ENCODE results near the gene HBP1.

DNA sequence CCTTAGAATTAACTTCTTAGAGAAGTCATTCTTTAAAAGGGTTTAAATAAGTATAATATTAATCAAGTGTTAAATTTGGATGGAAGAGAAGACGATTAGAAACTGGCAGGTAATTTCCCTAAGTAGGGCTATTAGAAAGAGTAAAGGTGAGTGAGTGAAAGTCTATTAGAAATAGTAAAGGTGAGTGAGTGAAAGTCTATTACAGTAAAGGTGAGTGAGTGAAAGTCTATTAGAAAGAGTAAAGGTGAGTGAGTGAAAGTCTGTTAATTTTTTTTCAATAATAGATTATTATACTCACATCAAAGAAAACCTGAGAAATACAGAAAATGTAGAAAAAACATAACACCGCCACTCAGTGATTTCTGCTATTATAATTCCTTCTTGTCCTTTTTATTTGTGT lies 10.8 kb upstream of the HBP1 start:
- TF ChIP-seq POLR2A (IDR thresholded peaks at IDR 0.05): no peak
- TF ChIP-seq, protein P1, sequence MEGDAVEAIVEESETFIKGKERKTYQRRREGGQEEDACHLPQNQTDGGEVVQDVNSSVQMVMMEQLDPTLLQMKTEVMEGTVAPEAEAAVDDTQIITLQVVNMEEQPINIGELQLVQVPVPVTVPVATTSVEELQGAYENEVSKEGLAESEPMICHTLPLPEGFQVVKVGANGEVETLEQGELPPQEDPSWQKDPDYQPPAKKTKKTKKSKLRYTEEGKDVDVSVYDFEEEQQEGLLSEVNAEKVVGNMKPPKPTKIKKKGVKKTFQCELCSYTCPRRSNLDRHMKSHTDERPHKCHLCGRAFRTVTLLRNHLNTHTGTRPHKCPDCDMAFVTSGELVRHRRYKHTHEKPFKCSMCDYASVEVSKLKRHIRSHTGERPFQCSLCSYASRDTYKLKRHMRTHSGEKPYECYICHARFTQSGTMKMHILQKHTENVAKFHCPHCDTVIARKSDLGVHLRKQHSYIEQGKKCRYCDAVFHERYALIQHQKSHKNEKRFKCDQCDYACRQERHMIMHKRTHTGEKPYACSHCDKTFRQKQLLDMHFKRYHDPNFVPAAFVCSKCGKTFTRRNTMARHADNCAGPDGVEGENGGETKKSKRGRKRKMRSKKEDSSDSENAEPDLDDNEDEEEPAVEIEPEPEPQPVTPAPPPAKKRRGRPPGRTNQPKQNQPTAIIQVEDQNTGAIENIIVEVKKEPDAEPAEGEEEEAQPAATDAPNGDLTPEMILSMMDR (IDR thresholded peaks at IDR 0.05): no peak

Data from lower leg skin (tissue), 3 donors.